PC-9 (cell line): ENCODE measurements around the gene COMMD9. TPM values are rescaled to one million over a fixed set of nuclear protein-coding genes. Genes with fewer than 3 reads are reported as not detected.

Experiments used
- BruUV-seq: library from RNA; stranded (reverse); fragments of 400-500 nt; replicated peaks from 2 replicates; lab custom pipeline; 2021; lab: Mats Ljungman, UMichigan
- CTCF ChIA-PET: fragments of 300-600 bp; sonication (Branson Sonifier 250); formaldehyde crosslinking; loops from one replicate; lab custom pipeline; 2022; ENCODE audit warnings: antibody characterized with exemption; lab: Charles Lee
- POLR2A ChIA-PET: fragments of 300-600 bp; sonication (Branson Sonifier 250); formaldehyde crosslinking; loops from one replicate; lab custom pipeline; 2022; ENCODE audit warnings: antibody characterized with exemption; ENCODE audit not compliant: unreplicated experiment; lab: Charles Lee
- DNase-seq, 2 experiments: peaks; one replicate each; pipeline versions ENCODE4 v3.0.0 to v3.0.0-alpha.2; 2015 to 2022; ENCODE audit warnings: mixed read lengths in 1 of 2
- H2AFZ ChIP-seq: fragments of 200-600 bp; sonication (generic); 2 replicates; pipeline ENCODE4 v1.8.1; 2017; ENCODE audit warnings: antibody characterized with exemption
- H3F3A ChIP-seq: fragments of 200-600 bp; sonication (generic); 2 replicates; pipeline ENCODE4 v1.8.1; 2017; ENCODE audit warnings: antibody characterized with exemption, mild to moderate bottlenecking, low read depth; ENCODE audit not compliant: insufficient read depth
- H3K27ac ChIP-seq: fragments of 200-600 bp; sonication (generic); 2 replicates; pipeline ENCODE4 v1.6.1; 2016; ENCODE audit warnings: mixed run types
- H3K27me3 ChIP-seq: fragments of 200-600 bp; sonication (generic); 2 replicates; pipeline ENCODE4 v1.6.1; 2016; ENCODE audit warnings: low read depth, mixed run types; ENCODE audit not compliant: insufficient read depth
- H3K36me3 ChIP-seq: fragments of 200-600 bp; sonication (generic); 2 replicates; pipeline ENCODE4 v1.6.1; 2016; ENCODE audit warnings: low read depth, mixed run types
- H3K4me1 ChIP-seq: fragments of 200-600 bp; sonication (generic); replicated peaks from 2 replicates; pipeline ENCODE4 v1.6.1; 2016; ENCODE audit warnings: mixed run types; ENCODE audit not compliant: insufficient read depth
- H3K4me2 ChIP-seq: fragments of 200-600 bp; sonication (generic); 2 replicates; pipeline ENCODE4 v1.6.1; 2017; ENCODE audit warnings: mixed run types
- H3K4me3 ChIP-seq: fragments of 200-600 bp; sonication (generic); 2 replicates; pipeline ENCODE4 v1.6.1; 2016; ENCODE audit warnings: mixed run types
- H3K79me2 ChIP-seq: fragments of 200-600 bp; sonication (generic); 2 replicates; pipeline ENCODE4 v1.6.1; 2017; ENCODE audit warnings: low read depth, mixed run types
- H3K9me2 ChIP-seq: fragments of 200-600 bp; sonication (generic); 2 replicates; pipeline ENCODE4 v1.8.1; 2017; ENCODE audit warnings: mild to moderate bottlenecking; ENCODE audit not compliant: insufficient read depth
- H3K9me3 ChIP-seq: fragments of 200-600 bp; sonication (generic); 2 replicates; pipeline ENCODE4 v1.8.1; 2016; ENCODE audit warnings: low read depth; ENCODE audit not compliant: insufficient read depth
- H4K20me1 ChIP-seq: fragments of 200-600 bp; sonication (generic); 2 replicates; pipeline ENCODE4 v1.8.1; 2017; ENCODE audit not compliant: insufficient read depth
- EZH2 ChIP-seq: fragments of 200-600 bp; sonication (generic); IDR thresholded peaks from 2 replicates; pipeline ENCODE4 v1.8.0; 2017; ENCODE audit warnings: antibody characterized with exemption, low read depth
- intact Hi-C: fragments of 100-400 bp; cut with micrococcal nuclease; formaldehyde crosslinking; loops from one replicate; pipeline ENCODE4 v1.10.0; 2022; ENCODE audit not compliant: unreplicated experiment
- total RNA-seq: library from RNA; stranded (reverse); gene quantifications from 2 replicates; pipeline ENCODE4 v1.2.3, GENCODE V29; 2021
- TF ChIP-seq, protein P1 (sequence below): fragments of 200-600 bp; sonication (generic); conservative IDR thresholded peaks from 2 replicates; pipeline ENCODE4 v1.6.1; 2017; ENCODE audit warnings: mixed run types, antibody characterized with exemption, mild to moderate bottlenecking, moderate library complexity

COMMD9 gene
- total RNA-seq, 1 experiment from 2014 or later = 77.5 TPM

DNA sequence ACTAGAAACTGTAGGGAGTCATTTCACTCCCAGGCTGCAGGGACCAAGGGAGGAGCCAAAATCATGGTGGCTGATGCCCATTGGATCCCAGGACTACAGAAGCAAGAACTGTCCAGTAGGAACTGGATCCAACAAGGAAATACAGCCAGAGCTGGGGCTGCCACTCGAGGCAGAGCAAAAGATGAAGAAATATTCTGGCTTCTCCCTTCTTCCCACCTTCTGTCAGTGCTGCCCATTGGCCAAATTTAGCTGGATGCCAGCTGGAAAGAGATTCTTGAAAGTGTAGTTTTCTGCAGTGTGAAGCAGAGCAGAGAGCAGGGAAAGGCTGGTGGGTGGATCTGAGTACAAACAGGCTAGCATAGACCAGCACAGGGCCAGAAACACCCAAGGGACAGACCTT is 45.6 kb downstream of the COMMD9 start:
- intact Hi-C loops = no loop called here
- no peak for TF ChIP-seq EZH2
- TF ChIP-seq, protein P1, sequence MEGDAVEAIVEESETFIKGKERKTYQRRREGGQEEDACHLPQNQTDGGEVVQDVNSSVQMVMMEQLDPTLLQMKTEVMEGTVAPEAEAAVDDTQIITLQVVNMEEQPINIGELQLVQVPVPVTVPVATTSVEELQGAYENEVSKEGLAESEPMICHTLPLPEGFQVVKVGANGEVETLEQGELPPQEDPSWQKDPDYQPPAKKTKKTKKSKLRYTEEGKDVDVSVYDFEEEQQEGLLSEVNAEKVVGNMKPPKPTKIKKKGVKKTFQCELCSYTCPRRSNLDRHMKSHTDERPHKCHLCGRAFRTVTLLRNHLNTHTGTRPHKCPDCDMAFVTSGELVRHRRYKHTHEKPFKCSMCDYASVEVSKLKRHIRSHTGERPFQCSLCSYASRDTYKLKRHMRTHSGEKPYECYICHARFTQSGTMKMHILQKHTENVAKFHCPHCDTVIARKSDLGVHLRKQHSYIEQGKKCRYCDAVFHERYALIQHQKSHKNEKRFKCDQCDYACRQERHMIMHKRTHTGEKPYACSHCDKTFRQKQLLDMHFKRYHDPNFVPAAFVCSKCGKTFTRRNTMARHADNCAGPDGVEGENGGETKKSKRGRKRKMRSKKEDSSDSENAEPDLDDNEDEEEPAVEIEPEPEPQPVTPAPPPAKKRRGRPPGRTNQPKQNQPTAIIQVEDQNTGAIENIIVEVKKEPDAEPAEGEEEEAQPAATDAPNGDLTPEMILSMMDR = no peak
- H3K79me2 ChIP-seq = no peaks in the 10 kb centered on the region
- no peaks in the 10 kb centered on the region for H3K36me3 ChIP-seq
- H2AFZ ChIP-seq = no peak overlapping the region
- H3K4me2 ChIP-seq = no peak overlapping the region
- no peak overlapping the region for H3K27ac ChIP-seq
- no peak for DNase-seq
- no peaks in the 10 kb centered on the region for H3F3A ChIP-seq
- no peaks in the 10 kb centered on the region for H3K9me2 ChIP-seq
- no peaks in the 10 kb centered on the region for H3K27me3 ChIP-seq
- POLR2A ChIA-PET = no interaction called here
- no TSS peak for BruUV-seq
- H4K20me1 ChIP-seq = no peaks in the 10 kb centered on the region
- no peaks in the 10 kb centered on the region for H3K4me1 ChIP-seq
- no peaks in the 10 kb centered on the region for H3K9me3 ChIP-seq
- H3K4me3 ChIP-seq = no peak overlapping the region
- CTCF ChIA-PET = no interaction called here

DNA sequence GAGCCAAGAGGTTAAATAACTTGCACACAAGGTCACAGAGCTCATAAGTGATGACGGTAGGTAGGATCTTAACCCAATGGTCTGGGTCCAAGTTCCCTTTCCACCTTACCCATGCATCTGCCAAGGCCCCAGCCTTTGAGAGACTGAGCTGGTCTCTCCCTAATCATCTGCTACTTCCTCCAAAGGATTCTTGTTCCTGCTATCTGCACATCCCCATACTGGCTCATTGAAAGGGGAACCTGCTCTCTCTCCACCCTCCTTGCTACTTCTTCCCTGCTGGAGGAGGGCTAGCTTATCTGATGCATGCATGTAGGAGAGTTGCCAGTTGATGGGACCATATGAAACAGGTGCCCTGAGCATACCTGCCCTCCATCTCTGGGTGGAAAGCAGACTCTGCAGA is 47.7 kb downstream of the COMMD9 start:
- Histone ChIP-seq H3K4me3 (no peak overlapping the region), H3K27me3 (no peaks in the 10 kb centered on the region), H3K36me3 (no peaks in the 10 kb centered on the region), H3K9me3 (no peaks in the 10 kb centered on the region), H3K4me2 (no peak overlapping the region), H3K27ac (no peak overlapping the region), H3K4me1 (no peaks in the 10 kb centered on the region), H3K79me2 (no peaks in the 10 kb centered on the region), H3K9me2 (no peaks in the 10 kb centered on the region), H4K20me1 (no peaks in the 10 kb centered on the region), H3F3A (no peaks in the 10 kb centered on the region), H2AFZ (no peak overlapping the region)
- intact Hi-C loops = no loop called here
- no peak for DNase-seq
- CTCF ChIA-PET = interaction anchor here (0.6 kb wide), 1 partner anchor 287 kb away, joined by 3 read pairs; no protein-coding TSS in a partner anchor
- no peak for TF ChIP-seq EZH2
- TF ChIP-seq, protein P1 = no peak
- no TSS peak for BruUV-seq
- POLR2A ChIA-PET = no interaction called here

DNA sequence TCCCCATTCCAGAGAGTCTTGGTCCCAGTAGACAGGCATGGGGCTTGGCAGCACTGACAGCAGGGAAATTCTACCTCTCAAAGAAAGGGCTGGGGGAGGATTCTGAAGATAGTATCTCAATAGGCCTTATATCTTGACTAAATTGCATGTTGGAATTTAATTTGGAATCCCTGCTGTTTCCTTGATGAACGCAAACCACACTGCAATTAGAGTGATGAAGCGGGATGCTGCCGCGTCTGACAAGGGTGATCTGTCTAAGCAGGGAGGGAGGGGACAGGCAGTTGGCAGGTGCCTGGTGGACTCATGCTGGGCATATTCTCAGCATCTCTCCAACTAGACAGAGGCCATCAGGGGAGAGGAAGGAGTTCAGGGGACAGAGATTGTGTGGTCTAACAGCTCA is 48.4 kb downstream of the COMMD9 start:
- DNase-seq = no peak
- BruUV-seq = no TSS peak
- no peaks in the 10 kb centered on the region for H3K9me2 ChIP-seq
- POLR2A ChIA-PET = no interaction called here
- no peaks in the 10 kb centered on the region for H3F3A ChIP-seq
- H3K27me3 ChIP-seq = no peaks in the 10 kb centered on the region
- H3K4me1 ChIP-seq = no peaks in the 10 kb centered on the region
- H4K20me1 ChIP-seq = no peaks in the 10 kb centered on the region
- H3K36me3 ChIP-seq = no peaks in the 10 kb centered on the region
- no peak overlapping the region for H2AFZ ChIP-seq
- H3K27ac ChIP-seq = no peak overlapping the region
- TF ChIP-seq, protein P1 = no peak
- no peak for TF ChIP-seq EZH2
- no peaks in the 10 kb centered on the region for H3K9me3 ChIP-seq
- intact Hi-C loops = no loop called here
- H3K4me3 ChIP-seq = no peak overlapping the region
- no peak overlapping the region for H3K4me2 ChIP-seq
- no peaks in the 10 kb centered on the region for H3K79me2 ChIP-seq
- CTCF ChIA-PET = no interaction called here
